HepG2 (cell line): ENCODE measurements around the gene CHD2. TPM values are rescaled to one million over a fixed set of nuclear protein-coding genes. Genes with fewer than 3 reads are reported as not detected.

Experiments
- ATAC-seq: fragments of 200-7000 bp; cut with Tn5 transposase; 3 replicates; pipeline ENCODE4 v1.9.1; 2020; ENCODE audit warnings: mild to moderate bottlenecking, moderate library complexity
- BruUV-seq: library from RNA; stranded (reverse); fragments of 400-500 nt; replicated peaks from 2 replicates; lab custom pipeline; 2021; lab: Mats Ljungman, UMichigan
- CTCF ChIA-PET: fragments of 300-600 bp; formaldehyde crosslinking; extraction: SDS; loops from one replicate; lab custom pipeline; 2021; ENCODE audit warnings: low total read pairs, inconsistent platforms, low intra/inter-chr PET ratio; lab: Yijun Ruan, JAX
- POLR2A ChIA-PET: fragments of 350-600 bp; sonication (Branson Sonifier 250); formaldehyde crosslinking; loops from one replicate; lab custom pipeline; 2020; ENCODE audit warnings: antibody characterized with exemption, inconsistent platforms; lab: Yijun Ruan, JAX
- DNase-seq: peaks from one replicate; pipeline ENCODE4 v3.0.0-alpha.2; 2015; ENCODE audit warnings: low spot score
- FAIRE-seq: peaks from 3 replicates; lab custom pipeline; 2011; peaks lifted over from hg19 to GRCh38; lab: Jason Lieb, UNC
- H2AFZ ChIP-seq: one replicate; pipeline ENCODE4 v1.6.1; 2011; ENCODE audit warnings: low read length, inconsistent platforms
- H3K27ac ChIP-seq: fragments of 300-600 bp; 3 replicates; pipeline ENCODE4 v1.8.0; 2011; ENCODE audit warnings: mixed run types, mild to moderate bottlenecking, mixed read lengths, low read length, inconsistent platforms; ENCODE audit not compliant: insufficient read depth; ENCODE audit errors: extremely low read length
- H3K27me3 ChIP-seq, 2 experiments: fragments of 200-600 bp in 1 of 2; 2 replicates in 1 of 2; 3 replicates in 1 of 2; pipeline versions ENCODE4 v1.6.0 to v1.8.0; 2011; ENCODE audit warnings: low read length in 2 of 2, mild to moderate bottlenecking in 2 of 2, moderate library complexity in 2 of 2, inconsistent platforms in 1 of 2; ENCODE audit not compliant: insufficient read depth in 2 of 2, control insufficient read depth in 1 of 2
- H3K36me3 ChIP-seq, 2 experiments: fragments of 200-600 bp in 1 of 2; replicated peaks in 1 of 2; 2 replicates in 1 of 2; 3 replicates in 1 of 2; pipeline versions ENCODE4 v1.5.1 to v1.8.0; 2011; ENCODE audit warnings: low read length in 2 of 2, inconsistent platforms in 1 of 2; ENCODE audit not compliant: insufficient read depth in 2 of 2, control insufficient read depth in 1 of 2
- H3K4me1 ChIP-seq: 2 replicates; pipeline ENCODE4 v1.5.1; 2012; ENCODE audit warnings: low read length, inconsistent platforms; ENCODE audit not compliant: insufficient read depth
- H3K4me2 ChIP-seq: 2 replicates; pipeline ENCODE4 v1.6.0; 2011; ENCODE audit warnings: low read depth, low read length, inconsistent platforms
- H3K4me3 ChIP-seq, 3 experiments: fragments of 200-600 bp in 1 of 3; sonication (generic), shearing (Covaris generic) in 1 of 3; replicated peaks in 1 of 3; 2 replicates each; pipeline ENCODE4 v1.5.1; 2011 to 2016; ENCODE audit warnings: low read length in 3 of 3, inconsistent platforms in 2 of 3, low read depth in 2 of 3, mild to moderate bottlenecking in 2 of 3, control low read depth in 1 of 3, mixed read lengths in 1 of 3; ENCODE audit not compliant: insufficient read depth in 1 of 3
- H3K79me2 ChIP-seq: one replicate; pipeline ENCODE4 v1.6.1; 2011; ENCODE audit warnings: low read length, inconsistent platforms; ENCODE audit not compliant: insufficient read depth
- H3K9ac ChIP-seq: 2 replicates; pipeline ENCODE4 v1.6.0; 2011; ENCODE audit warnings: mild to moderate bottlenecking, low read depth, low read length, inconsistent platforms; ENCODE audit not compliant: insufficient read depth
- H3K9me3 ChIP-seq: 2 replicates; pipeline ENCODE4 v1.5.1; 2012; ENCODE audit warnings: mild to moderate bottlenecking, low read length
- H4K20me1 ChIP-seq: 2 replicates; pipeline ENCODE4 v1.6.0; 2011; ENCODE audit warnings: inconsistent platforms, mild to moderate bottlenecking, low read length, moderate library complexity; ENCODE audit not compliant: insufficient read depth
- DNMT3B ChIP-seq: conservative IDR thresholded peaks from 2 replicates; pipeline ENCODE4 v1.6.1; 2016; ENCODE audit warnings: missing biosample characterization, control low read depth
- PPARG ChIP-seq: conservative IDR thresholded peaks from 2 replicates; pipeline ENCODE4 v1.6.1; 2016; ENCODE audit warnings: missing biosample characterization, missing genetic modification reagents
- RFXAP ChIP-seq: sonication (generic); formaldehyde crosslinking; IDR thresholded peaks from 2 replicates; pipeline ENCODE4 v1.4.0; 2020; ENCODE audit warnings: missing genetic modification reagents, borderline replicate concordance
- WGBS: methylation state at CpG from one replicate; pipeline ENCODE4 v1.1.6; 2017; ENCODE audit warnings: low lambda C conversion rate; 5-methylcytosine and 5-hydroxymethylcytosine counted together
- in situ Hi-C: cut with HindIII; loops from 2 replicates; pipeline ENCODE4 v1.10.0; 2017; ENCODE audit warnings: low pct_unique_long_range_greater_than_20kb; ENCODE audit not compliant: extremely low pct_ligation_motif_present
- intact Hi-C: fragments of 100-400 bp; cut with micrococcal nuclease; formaldehyde crosslinking; loops from one replicate; pipeline ENCODE4 v1.10.0; 2022; ENCODE audit not compliant: unreplicated experiment
- polyA plus RNA-seq, 8 experiments: library from polyadenylated mRNA; depleted of rRNA in 3 of 8; stranded (reverse) in 7 of 8; unstranded in 1 of 8; fragments of >200 nt; fragmentation: Illumina TruSeq in 4 of 8; extraction: Trizol in 4 of 8; gene quantifications; 2 replicates each; pipeline versions ENCODE4 v1.2.1 to v1.2.3, GENCODE V29; 2011 to 2016; ENCODE audit warnings: low read depth in 4 of 8, missing spikeins in 1 of 8, mixed read lengths in 1 of 8; ENCODE audit not compliant: insufficient read depth in 1 of 8
- total RNA-seq, 5 experiments: library from RNA; depleted of rRNA; stranded (reverse); fragments of >200 nt; fragmentation: Illumina TruSeq; extraction: Trizol; gene quantifications; 2 replicates each; pipeline ENCODE4 v1.2.3, GENCODE V29; 2016; ENCODE audit warnings: low read depth in 1 of 5
- TF ChIP-seq, protein P1 (sequence below): sonication (generic); formaldehyde crosslinking; IDR thresholded peaks from 2 replicates; pipeline ENCODE4 v1.4.0; 2020; ENCODE audit warnings: missing genetic modification reagents
- TF ChIP-seq, protein P2 (sequence below): sonication (generic); formaldehyde crosslinking; IDR thresholded peaks from 2 replicates; pipeline ENCODE4 v1.5.0; 2020; ENCODE audit warnings: mild to moderate bottlenecking, low read depth, missing genetic modification reagents, borderline replicate concordance
- TF ChIP-seq, protein P3 (sequence below): sonication (generic); formaldehyde crosslinking; IDR thresholded peaks from 2 replicates; pipeline ENCODE4 v1.5.1; 2020; ENCODE audit warnings: missing genetic modification reagents, mild to moderate bottlenecking, borderline replicate concordance
- TF ChIP-seq, protein P4 (sequence below): sonication (generic); formaldehyde crosslinking; IDR thresholded peaks from 2 replicates; pipeline ENCODE4 v1.4.0; 2020; ENCODE audit warnings: missing genetic modification reagents

CHD2 gene
- total and polyA plus RNA-seq, 2 of the 13 experiments (the other 11 are each of a cell fraction or from before 2014, with no cell fraction given) = 54.0 to 54.1 TPM

DNA sequence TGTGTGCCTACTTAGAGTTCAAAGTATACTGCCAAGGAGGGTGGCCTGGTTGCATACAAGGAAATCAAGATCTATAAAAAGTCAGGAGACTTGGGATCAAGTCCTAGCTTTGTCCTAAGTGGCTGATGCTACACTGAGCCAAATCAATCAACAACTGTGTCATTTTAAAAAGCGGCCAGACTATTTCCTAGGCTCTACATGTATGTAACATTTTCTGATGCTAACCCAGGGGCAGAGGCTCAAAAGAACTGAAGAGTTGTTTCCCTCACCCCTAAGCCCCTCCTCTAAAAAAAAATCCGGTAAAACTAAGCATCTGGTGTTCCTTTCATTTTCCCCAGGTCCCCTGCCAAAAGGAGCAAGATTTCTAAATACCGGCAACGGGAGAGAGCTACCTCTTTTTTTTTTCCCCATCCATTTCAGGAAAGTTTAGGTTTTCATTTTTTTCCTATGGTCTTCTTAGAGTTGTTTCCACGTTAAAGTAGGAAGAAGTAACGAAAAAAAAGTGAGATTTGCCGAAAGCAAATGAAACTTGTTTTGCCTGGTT lies 18.8 kb upstream of the CHD2 start:
- peaks cover 0 to 4% of the 10 kb centered on the region in 2 experiments; a peak in 1 of 5 replicates for H3K36me3 ChIP-seq
- no TSS peak for BruUV-seq
- ATAC-seq = no peak
- WGBS = 3% methylated on average over 7 of the region's 7 CpGs
- peaks cover 56% of the 10 kb centered on the region for H3K4me1 ChIP-seq
- ChIA-PET CTCF (no interaction called here), POLR2A (interaction anchor here (1.3 to 6.6 kb wide), 15 partner anchors 14 to 85 kb away, joined by 3 to 211 read pairs (median 34); partner anchors contain the start of gene CHD2)
- peak overlapping the region; percentile 90 for H3K4me2 ChIP-seq
- H3K9me3 ChIP-seq = no peaks in the 10 kb centered on the region
- peak overlapping the region; percentile 90 for H3K27ac ChIP-seq
- in situ Hi-C loops = loop anchor here (5.0 kb wide), 1 partner anchor 69 kb away; no protein-coding TSS in a partner anchor
- H3K27me3 ChIP-seq = peaks cover 0 to 4% of the 10 kb centered on the region in 2 experiments; a peak in 1 of 5 replicates
- TF ChIP-seq, protein P1, sequence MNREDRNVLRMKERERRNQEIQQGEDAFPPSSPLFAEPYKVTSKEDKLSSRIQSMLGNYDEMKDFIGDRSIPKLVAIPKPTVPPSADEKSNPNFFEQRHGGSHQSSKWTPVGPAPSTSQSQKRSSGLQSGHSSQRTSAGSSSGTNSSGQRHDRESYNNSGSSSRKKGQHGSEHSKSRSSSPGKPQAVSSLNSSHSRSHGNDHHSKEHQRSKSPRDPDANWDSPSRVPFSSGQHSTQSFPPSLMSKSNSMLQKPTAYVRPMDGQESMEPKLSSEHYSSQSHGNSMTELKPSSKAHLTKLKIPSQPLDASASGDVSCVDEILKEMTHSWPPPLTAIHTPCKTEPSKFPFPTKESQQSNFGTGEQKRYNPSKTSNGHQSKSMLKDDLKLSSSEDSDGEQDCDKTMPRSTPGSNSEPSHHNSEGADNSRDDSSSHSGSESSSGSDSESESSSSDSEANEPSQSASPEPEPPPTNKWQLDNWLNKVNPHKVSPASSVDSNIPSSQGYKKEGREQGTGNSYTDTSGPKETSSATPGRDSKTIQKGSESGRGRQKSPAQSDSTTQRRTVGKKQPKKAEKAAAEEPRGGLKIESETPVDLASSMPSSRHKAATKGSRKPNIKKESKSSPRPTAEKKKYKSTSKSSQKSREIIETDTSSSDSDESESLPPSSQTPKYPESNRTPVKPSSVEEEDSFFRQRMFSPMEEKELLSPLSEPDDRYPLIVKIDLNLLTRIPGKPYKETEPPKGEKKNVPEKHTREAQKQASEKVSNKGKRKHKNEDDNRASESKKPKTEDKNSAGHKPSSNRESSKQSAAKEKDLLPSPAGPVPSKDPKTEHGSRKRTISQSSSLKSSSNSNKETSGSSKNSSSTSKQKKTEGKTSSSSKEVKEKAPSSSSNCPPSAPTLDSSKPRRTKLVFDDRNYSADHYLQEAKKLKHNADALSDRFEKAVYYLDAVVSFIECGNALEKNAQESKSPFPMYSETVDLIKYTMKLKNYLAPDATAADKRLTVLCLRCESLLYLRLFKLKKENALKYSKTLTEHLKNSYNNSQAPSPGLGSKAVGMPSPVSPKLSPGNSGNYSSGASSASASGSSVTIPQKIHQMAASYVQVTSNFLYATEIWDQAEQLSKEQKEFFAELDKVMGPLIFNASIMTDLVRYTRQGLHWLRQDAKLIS = 0 out of 2 replicates have a peak, but pooled peaks have one; percentile 9
- no peak for TF ChIP-seq RFXAP (CRISPR knock-in tag)
- TF ChIP-seq, protein P2, sequence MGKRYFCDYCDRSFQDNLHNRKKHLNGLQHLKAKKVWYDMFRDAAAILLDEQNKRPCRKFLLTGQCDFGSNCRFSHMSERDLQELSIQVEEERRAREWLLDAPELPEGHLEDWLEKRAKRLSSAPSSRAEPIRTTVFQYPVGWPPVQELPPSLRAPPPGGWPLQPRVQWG (CRISPR knock-in tag) = no peak
- no peak for TF ChIP-seq DNMT3B
- 0 out of 2 replicates have a peak, but pooled peaks have one; percentile 11 for TF ChIP-seq PPARG (CRISPR knock-in tag)
- TF ChIP-seq, protein P3, sequence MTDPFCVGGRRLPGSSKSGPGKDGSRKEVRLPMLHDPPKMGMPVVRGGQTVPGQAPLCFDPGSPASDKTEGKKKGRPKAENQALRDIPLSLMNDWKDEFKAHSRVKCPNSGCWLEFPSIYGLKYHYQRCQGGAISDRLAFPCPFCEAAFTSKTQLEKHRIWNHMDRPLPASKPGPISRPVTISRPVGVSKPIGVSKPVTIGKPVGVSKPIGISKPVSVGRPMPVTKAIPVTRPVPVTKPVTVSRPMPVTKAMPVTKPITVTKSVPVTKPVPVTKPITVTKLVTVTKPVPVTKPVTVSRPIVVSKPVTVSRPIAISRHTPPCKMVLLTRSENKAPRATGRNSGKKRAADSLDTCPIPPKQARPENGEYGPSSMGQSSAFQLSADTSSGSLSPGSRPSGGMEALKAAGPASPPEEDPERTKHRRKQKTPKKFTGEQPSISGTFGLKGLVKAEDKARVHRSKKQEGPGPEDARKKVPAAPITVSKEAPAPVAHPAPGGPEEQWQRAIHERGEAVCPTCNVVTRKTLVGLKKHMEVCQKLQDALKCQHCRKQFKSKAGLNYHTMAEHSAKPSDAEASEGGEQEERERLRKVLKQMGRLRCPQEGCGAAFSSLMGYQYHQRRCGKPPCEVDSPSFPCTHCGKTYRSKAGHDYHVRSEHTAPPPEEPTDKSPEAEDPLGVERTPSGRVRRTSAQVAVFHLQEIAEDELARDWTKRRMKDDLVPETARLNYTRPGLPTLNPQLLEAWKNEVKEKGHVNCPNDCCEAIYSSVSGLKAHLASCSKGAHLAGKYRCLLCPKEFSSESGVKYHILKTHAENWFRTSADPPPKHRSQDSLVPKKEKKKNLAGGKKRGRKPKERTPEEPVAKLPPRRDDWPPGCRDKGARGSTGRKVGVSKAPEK (CRISPR knock-in tag) = 0 out of 2 replicates have a peak, but pooled peaks have one; percentile 11
- TF ChIP-seq, protein P4, sequence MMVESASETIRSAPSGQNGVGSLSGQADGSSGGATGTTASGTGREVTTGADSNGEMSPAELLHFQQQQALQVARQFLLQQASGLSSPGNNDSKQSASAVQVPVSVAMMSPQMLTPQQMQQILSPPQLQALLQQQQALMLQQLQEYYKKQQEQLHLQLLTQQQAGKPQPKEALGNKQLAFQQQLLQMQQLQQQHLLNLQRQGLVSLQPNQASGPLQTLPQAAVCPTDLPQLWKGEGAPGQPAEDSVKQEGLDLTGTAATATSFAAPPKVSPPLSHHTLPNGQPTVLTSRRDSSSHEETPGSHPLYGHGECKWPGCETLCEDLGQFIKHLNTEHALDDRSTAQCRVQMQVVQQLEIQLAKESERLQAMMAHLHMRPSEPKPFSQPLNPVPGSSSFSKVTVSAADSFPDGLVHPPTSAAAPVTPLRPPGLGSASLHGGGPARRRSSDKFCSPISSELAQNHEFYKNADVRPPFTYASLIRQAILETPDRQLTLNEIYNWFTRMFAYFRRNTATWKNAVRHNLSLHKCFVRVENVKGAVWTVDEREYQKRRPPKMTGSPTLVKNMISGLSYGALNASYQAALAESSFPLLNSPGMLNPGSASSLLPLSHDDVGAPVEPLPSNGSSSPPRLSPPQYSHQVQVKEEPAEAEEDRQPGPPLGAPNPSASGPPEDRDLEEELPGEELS (CRISPR knock-in tag) = no peak
- intact Hi-C loops = no loop called here
- H3K9ac ChIP-seq = peak overlapping the region; percentile 87
- H4K20me1 ChIP-seq = peaks cover 25% of the 10 kb centered on the region
- FAIRE-seq = peak; percentile 55
- no peak overlapping the region for H2AFZ ChIP-seq
- DNase-seq = no peak
- peaks cover 40% of the 10 kb centered on the region for H3K79me2 ChIP-seq
- peak overlapping the region; percentile 59 to 67 (median 62) for H3K4me3 ChIP-seq
